ENCODE results near the gene MCL1.

DNA sequence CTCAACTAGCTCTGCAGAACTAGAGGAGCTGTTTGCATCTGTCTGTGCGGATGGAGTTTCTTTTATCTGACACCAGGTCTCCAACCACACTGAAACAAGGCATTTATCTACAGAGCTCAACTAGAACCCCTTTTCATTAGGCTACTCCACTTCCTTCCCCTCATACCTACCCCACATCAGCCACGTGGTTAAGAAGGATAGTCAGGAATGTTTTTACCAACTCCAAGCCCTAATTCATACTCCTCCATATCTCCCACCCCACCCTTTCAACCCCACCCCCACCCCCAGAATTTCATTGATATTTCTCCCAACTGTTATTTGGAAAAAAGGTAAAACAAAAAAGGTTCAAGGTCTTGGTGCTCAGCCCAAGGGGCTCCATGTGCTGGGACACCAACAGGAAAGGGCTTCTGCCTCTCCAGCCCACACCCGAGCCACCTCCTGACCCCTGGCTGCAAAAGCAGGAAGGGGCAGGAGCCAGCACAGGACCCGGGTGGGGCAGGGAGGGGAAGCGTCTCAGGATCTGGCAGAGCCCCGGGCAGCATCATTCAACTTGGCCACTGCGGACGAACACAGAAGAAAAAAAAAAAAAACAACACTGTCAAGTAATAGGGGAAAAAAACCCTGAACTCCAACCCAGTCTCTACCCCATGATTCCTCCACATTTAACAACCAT is 43.0 kb upstream of the MCL1 start:
- TF ChIP-seq, protein P1, sequence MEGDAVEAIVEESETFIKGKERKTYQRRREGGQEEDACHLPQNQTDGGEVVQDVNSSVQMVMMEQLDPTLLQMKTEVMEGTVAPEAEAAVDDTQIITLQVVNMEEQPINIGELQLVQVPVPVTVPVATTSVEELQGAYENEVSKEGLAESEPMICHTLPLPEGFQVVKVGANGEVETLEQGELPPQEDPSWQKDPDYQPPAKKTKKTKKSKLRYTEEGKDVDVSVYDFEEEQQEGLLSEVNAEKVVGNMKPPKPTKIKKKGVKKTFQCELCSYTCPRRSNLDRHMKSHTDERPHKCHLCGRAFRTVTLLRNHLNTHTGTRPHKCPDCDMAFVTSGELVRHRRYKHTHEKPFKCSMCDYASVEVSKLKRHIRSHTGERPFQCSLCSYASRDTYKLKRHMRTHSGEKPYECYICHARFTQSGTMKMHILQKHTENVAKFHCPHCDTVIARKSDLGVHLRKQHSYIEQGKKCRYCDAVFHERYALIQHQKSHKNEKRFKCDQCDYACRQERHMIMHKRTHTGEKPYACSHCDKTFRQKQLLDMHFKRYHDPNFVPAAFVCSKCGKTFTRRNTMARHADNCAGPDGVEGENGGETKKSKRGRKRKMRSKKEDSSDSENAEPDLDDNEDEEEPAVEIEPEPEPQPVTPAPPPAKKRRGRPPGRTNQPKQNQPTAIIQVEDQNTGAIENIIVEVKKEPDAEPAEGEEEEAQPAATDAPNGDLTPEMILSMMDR (IDR thresholded peaks at IDR 0.05; ENCODE audit: low read depth, low read length, poor library complexity, severe bottlenecking): no peak
- TF ChIP-seq EZH2phosphoT487 (IDR thresholded peaks at IDR 0.05; ENCODE audit: borderline replicate concordance, low read length): no peak

All from DOHH2 (cell line).